Suprapubic skin (tissue), 3 donors: ENCODE data around the gene WWOX.

Source experiments
- CTCF ChIP-seq, 2 donors: fragments of 200-600 bp in 1 of 2; fragments of 450-650 bp in 1 of 2; sonication (generic) in 1 of 2; IDR thresholded peaks; one replicate each; pipeline ENCODE4 v1.5.1; 2016 to 2019; ENCODE audit warnings: antibody characterized with exemption in 2 of 2, mild to moderate bottlenecking in 1 of 2, moderate library complexity in 1 of 2
- POLR2AphosphoS5 ChIP-seq, 3 donors: sonication (generic); formaldehyde crosslinking; IDR thresholded peaks; one replicate each; pipeline ENCODE4 v1.6.1; 2017; ENCODE audit warnings: antibody characterized with exemption in 3 of 3

GRCh38 chr16:79062336-79062735 is 962.9 kb downstream of the WWOX start:
- TF ChIP-seq POLR2AphosphoS5 (IDR thresholded peaks at IDR 0.05) (no peak), CTCF (IDR thresholded peaks at IDR 0.05) (no peak)
